Measurements from ENCODE around the gene KLHL1.
"Not testable (repeated sequence)": the region's sequence is repeated elsewhere in the genome, so short reads cannot be mapped to it uniquely, and the experiment has no call there.

The KLHL1 gene, protein sequence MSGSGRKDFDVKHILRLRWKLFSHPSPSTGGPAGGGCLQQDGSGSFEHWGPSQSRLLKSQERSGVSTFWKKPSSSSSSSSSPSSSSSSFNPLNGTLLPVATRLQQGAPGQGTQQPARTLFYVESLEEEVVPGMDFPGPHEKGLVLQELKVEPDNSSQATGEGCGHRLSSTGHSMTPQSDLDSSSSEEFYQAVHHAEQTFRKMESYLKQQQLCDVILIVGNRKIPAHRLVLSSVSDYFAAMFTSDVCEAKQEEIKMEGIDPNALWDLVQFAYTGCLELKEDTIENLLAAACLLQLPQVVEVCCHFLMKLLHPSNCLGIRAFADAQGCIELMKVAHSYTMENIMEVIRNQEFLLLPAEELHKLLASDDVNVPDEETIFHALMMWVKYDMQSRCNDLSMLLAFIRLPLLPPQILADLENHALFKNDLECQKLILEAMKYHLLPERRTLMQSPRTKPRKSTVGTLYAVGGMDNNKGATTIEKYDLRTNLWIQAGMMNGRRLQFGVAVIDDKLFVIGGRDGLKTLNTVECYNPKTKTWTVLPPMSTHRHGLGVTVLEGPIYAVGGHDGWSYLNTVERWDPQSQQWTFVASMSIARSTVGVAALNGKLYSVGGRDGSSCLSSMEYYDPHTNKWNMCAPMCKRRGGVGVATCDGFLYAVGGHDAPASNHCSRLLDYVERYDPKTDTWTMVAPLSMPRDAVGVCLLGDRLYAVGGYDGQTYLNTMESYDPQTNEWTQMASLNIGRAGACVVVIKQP

DNA sequence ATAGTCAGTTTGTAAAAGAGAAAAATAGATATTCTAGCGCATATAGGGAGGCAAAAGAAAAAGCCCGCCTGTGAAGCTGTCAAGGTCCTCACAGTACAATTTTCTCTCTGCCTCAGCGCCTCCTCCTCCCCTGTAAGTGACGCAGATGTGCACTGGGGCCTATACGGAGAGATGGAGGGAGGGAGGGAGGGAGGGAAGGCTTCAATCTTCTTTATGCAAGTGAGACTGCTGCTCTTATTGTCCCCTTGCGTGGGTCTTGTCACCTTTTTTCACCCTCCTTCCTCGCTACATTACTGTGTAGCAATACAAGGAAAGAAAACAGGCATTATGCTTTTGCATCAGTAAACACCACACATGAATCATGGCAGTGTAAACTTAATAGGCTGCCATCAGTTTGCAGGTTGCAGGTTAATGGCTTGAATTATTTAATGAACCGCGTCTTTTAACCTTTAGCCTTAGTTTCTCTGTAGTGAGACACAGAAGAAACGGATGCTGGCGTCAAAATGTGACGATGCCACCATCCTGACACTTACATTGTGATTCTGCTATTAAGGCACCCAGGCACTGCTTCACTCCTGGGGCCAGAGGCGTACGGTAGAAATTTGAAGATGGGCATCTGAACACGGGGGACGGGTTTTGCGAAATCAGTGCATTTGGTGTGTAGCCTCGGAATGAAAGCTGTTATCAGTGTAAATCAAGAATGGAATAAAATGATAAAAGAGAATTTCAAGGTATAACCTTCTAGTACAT lies at the start of gene KLHL1:
TSS of gene KLHL1 (minus strand) at position 97 of the 750 bp plus-strand sequence. CDS start 753 bp downstream, outside the sequence.
- DNase-seq (ENCODE audit: low read depth, low spot score), result no peak

DNA sequence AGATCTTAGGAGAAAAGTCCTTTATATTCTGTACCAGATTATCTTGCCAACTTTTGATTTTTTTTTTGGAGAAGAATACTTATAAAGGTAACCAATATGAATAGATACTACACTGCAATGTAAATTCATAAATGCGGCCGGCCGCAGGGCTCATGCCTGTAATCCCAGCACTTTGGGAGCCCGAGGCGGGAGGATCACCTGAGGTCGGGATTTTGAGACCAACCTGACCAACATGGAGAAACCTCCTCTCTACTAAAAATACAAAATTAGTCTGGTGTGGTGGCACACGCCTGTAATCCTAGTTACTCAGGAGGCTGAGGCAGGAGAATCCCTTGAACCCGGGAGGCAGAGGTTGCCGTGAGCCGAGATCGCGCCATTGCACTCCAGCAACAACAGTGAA lies 34.4 kb upstream of the KLHL1 start:
- not testable (repeated sequence) for DNase-seq (ENCODE audit: low read depth, low spot score)

GRCh38 chr13:70128098-70128497 lies 19.8 kb upstream of the KLHL1 start:
- DNase-seq (ENCODE audit: low read depth, low spot score), result no peak

- no peak for DNase-seq (ENCODE audit: low read depth, low spot score)
Measured at GRCh38 chr13:70125693-70126092, 17.4 kb upstream of the KLHL1 start.

- DNase-seq (ENCODE audit: low read depth, low spot score), result no peak
Measured at GRCh38 chr13:70117338-70117905, 9.2 kb upstream of the KLHL1 start.

DNA sequence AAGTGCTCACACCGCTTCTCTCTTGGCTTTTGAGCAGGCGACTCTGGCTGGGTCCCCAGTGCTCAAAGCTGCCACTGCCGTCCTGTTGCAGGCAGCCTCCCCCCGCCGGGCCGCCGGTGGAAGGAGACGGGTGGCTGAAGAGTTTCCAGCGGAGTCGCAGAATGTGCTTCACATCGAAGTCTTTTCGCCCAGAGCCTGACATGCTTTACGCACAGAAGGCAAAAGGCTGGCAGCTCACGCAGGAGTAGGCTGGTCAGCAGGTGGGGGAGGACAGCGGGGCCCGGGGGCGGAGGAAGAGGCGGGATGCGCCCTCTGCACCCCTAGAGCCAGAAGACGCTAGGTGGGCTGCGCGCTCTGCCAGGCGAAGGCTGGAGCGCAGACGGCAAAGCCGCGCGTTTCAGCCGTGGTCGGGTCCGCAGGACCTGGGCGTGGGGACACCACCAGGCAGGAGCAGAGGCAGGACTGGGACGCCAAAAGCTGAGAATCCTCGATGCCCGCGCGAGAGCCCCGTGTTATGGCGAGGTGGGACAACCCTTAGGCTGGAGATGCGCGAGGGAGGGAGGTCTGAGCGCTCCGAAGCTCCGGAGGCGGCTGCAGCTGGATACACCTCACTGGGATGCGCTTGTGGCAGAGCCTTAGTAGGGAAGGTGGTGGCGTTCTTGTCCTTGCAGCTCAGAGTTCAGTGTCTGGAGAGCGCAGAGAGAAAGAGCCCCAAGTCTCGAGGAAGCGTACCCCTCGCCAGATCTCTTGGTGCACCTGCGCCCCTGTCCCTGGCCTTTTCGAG lies 562 bp downstream of the KLHL1 start, which contains the start of gene ATXN8OS:
TSS of gene ATXN8OS (plus strand) at position 329 of the 784 bp plus-strand sequence.
- no peak for DNase-seq (ENCODE audit: low read depth, low spot score)

DNA sequence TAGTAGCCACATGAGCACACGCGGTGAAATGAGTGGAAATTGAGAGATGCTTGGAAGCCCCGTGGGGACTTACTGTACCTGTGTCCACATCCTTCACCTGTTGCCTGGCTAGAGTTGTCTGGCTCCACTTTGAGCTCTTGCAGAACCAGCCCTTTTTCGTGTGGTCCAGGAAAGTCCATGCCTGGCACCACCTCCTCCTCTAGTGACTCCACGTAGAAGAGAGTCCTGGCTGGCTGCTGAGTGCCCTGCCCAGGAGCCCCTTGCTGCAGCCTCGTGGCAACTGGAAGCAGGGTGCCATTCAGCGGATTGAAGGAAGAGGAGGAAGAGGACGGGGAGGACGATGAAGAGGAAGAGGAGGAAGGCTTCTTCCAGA lies 1.1 kb downstream of the KLHL1 start:
- no peak for DNase-seq (ENCODE audit: low read depth, low spot score)

DNA sequence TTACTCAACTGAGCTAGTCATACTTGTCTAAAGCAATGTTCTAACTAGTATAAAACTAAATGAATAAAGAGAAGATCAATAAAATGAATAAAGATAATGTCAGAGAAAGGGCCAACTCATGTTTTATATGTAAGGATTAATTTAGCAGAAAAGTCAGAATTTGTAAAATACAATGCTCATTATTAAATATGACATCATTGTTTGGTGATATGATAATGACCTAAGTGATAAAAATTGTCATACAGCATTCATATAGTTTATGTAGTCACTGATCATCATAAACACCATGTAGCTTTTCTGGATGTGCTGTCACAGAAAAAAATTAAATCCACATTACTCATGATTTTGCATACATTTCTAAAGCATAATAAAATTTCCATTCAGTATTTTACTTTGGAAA lies 3.8 kb downstream of the KLHL1 start:
- DNase-seq (ENCODE audit: low read depth, low spot score), result no peak

DNA sequence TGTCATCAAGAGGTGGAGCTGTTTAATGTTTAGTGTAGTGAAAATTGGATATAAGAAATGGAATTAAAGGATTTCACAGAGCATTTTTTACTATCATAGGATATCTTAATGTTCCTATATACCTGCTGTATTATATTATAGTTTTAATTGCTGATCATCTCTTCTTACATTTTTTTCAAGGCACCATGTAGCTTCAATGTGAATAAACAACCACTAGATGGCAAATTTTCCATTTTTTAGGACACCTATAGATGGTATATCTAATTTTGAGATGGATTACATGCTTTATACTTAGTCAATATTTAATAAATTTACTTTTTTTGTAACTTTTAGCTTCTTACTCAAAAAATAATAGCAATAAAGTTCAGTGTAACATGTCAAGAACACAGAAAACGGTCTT lies 9.6 kb downstream of the KLHL1 start:
- no peak for DNase-seq (ENCODE audit: low read depth, low spot score)

DNA sequence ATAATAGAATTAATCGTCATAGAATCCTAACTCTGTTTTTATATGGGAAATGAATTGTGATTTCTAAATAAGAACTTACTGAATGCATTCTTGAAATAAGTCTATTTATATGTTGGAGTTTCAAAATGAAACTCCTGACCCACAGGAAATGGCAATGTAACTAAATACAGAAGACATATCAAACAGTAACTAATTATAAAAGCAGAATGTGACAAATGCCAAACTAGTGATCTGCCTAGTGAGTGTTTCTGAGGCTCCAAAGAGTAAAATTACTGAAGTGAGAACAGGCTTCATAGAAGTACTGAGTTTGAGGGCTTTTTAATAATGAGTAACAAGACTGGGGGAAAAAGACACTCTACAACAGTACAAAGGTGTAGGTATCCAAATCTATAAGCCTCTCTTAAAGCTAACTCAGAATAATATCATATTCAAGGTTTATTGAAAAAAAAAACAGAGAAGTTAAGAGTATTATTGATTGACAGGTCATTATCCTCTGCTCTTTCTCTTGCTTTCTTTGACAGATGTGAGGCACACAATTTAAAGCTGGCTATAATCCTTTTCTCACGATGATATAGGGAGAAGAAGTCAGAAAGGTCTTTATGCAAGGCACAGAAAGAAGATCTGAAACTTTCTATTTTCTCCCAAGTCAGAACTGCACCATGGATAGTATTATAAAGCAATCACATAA lies 18.1 kb downstream of the KLHL1 start:
- no peak for DNase-seq (ENCODE audit: low read depth, low spot score)

- no peak for DNase-seq (ENCODE audit: low read depth, low spot score)
Measured at GRCh38 chr13:70088926-70089325, 19.3 kb downstream of the KLHL1 start.

DNA sequence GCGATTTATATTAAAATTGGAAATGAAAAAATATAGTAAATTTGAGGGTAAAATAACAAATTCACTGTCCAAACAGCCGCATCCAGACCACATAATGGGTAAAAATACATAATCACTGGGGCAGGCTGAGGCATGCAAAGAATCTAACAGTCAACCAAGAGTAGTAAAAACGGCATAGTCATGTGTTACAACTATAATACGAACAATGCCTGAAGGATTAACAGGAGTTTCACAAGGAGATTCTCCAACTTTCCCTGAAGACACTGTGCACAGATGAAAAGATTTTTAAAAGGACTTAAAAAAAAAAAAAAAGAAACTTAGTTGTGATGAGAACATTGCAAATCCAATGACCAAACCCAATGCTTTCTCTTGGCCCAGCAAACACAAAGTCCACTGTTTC lies 21.0 kb downstream of the KLHL1 start:
- no peak for DNase-seq (ENCODE audit: low read depth, low spot score)

- DNase-seq (ENCODE audit: low read depth, low spot score), result no peak
Measured at GRCh38 chr13:70080012-70080411, 28.2 kb downstream of the KLHL1 start.

- DNase-seq (ENCODE audit: low read depth, low spot score), result no peak
Measured at GRCh38 chr13:70054572-70054971, 53.7 kb downstream of the KLHL1 start.

DNA sequence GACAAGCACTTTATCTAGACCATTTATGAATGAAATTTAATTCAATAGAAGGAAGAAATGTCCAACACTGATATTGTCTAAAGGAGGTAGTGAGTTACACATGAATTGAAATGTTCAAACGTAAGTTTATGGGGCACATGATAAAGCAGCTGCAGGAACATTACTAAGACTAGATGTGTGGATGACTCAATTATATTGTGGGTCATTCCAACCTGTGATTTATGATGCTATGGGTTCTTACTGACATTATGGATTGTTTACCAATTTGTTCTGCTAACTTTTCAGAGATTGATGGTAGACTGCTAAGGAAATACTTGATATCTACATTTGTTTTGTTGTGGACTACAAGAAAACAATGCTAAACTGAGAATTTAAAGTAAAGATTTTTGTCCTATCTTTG lies 56.7 kb downstream of the KLHL1 start:
- no peak for DNase-seq (ENCODE audit: low read depth, low spot score)

DNA sequence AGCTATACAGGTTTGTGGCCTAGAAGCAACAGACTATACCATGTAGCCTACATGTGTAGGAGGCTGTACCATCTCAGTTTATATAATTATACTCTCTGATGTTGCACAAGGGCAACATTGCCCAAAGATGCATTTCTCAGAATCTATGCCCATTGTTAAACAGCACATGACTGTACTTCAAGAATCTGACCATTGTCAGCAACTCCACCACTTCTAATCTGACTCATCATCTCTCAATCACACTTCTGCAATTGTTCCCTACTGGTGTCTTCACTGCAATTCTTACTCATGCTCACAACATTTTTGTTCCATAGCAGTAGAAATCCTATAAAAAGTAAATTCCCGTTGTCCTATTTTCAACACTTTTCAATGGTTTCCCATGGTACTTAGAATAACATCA lies 64.6 kb downstream of the KLHL1 start:
- no peak for DNase-seq (ENCODE audit: low read depth, low spot score)

DNA sequence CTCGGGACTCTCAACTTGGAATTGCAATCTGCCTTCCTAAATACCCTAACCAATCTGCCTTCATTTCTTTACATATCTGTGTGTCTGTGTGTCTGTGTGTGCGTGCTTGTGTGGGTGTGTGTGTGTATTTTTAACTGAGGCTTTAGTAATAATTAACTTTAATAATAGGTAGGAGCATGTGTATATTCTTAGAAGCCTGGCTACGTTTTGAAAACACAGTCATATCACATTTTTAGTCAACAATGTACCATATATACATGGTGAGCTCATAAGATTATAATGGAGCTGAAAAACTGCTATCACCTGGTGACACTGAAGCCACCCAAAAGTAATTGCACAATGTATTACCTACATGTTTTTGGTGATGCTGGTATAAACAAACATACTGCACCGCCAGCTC lies 66.1 kb downstream of the KLHL1 start:
- DNase-seq (ENCODE audit: low read depth, low spot score), result no peak

- no peak for DNase-seq (ENCODE audit: low read depth, low spot score)
Measured at GRCh38 chr13:70034286-70034685, 74.0 kb downstream of the KLHL1 start.

GRCh38 chr13:70027551-70027950 lies 80.7 kb downstream of the KLHL1 start:
- no peak for DNase-seq (ENCODE audit: low read depth, low spot score)

DNA sequence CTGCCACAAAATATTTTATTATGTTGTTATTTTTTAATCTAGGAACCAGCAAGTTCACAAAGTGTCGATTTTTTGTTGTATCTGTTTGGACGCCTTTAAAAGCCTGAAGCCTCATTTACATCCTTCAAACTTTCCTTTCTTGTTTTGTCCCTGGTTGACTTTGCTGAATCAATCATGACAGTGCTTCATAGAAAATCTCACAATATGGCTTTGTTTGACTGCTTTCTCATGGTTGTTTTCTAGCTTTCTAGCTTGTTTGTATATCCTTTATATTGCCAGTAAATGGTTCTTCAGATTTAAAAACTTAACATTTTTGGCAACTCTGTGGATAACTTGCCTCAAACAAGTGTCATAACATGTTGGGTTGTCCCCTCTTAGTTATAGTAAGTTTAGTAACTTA lies 84.7 kb downstream of the KLHL1 start:
- no peak for DNase-seq (ENCODE audit: low read depth, low spot score)

DNA sequence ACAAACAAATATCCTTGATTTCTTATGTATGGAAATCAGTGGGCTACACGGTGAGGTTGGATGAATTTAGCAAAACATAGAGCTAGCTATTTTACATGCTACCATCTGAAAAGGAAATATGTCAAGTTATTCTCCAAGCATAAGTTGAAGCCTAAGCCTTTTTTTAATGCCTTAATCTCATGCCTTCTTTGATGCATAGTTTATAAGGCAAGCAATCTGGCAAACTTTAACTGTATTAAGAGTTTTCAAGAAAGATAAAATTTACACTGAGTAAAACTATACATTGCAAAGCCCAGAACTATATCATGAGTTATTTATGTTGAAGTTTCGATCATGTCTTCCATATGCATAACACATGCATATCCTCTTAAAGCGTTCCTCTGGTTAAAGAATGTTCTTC lies 85.6 kb downstream of the KLHL1 start:
- DNase-seq (ENCODE audit: low read depth, low spot score), result no peak
